NCI-H187 treated with DMSO at 0.1 percent for 48 hours (cell line): ENCODE results near the gene TMCC2.

Experiments
- DNase-seq: peaks from one replicate; lab custom pipeline; 2025; lab: John Stamatoyannopoulos, UW

The TMCC2 gene

DNA sequence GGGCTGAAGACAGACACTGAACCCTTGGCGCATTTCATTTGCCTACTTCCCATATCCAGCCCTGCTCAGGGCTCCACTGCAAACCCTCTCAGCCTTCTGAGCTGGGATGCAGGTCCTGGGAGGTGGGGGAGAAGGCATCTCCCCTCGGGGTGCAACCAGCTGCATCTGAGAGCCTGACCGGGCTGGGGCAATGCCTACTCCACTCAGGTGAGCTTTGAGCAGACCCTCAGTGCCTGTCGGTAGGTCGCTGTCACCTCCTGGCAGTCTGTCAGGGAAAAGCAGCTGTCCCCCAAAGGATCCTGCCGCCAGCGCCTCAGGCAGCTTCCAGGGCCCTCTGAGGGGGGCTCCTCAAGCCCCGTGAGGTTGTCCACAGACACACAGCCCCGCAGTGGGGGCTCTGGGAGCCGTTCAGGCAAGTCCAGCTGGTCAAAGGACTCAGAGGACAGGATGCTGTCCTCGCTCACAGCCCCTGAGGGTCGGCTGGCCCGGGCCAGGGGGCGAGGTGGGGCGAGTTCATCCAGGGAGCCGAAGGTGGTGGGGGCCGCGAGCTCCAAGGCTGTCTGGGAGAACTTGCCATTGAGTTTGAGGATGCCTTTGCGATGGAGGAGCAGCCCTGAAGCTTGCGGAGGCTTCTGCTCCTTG lies 75.6 kb downstream of the TMCC2 start:
- DNase-seq = no peak

DNA sequence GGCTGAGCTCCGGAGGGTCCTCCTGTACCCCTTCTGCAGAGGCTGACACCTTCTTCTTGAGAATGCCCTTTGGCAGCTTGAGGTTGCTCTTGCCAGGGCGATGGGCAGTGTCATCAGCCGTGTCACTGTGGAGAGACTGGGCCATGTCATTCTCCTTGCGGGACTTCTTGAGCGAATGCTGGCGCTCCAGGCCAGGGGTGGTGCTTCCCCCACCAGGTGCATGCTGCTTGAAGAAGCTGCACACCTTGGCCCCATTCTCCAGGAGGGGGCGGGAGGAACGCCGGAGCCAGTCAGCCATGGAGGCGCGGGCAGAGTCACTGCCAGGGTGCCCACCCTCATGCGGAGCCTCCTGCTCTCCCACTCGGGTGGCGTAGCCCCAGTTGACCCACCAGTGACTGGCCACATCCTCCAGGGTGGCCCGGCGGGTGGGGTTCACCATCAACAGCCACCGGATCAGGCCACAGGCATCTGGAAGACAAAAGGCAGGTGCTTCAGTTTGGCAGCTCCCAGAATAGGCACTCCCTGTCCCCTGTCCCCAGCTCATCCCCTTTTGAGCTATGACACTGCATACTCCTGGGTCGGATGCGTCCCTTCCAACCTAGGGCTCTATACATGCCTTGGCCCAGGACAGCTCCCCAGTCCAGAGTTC lies 76.4 kb downstream of the TMCC2 start:
- DNase-seq = no peak

DNA sequence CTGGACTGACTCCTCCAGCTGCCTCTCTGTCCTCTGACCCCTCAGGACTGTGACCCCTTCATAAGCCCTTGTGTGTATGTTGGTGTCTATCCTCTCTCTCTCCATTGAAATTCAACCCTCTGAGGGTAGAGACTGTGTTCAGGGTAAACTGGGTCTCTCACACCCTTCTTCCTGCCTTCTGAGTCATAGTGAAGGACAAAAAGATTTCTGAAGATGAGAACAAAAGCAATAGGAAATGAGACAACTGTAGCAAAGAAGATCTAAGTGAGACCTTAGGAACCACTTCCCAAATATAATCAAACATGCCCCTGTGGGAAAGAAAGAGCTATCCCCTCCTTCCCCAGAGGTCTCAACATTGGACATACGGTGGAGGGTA lies 76.9 kb downstream of the TMCC2 start:
- DNase-seq = no peak

DNA sequence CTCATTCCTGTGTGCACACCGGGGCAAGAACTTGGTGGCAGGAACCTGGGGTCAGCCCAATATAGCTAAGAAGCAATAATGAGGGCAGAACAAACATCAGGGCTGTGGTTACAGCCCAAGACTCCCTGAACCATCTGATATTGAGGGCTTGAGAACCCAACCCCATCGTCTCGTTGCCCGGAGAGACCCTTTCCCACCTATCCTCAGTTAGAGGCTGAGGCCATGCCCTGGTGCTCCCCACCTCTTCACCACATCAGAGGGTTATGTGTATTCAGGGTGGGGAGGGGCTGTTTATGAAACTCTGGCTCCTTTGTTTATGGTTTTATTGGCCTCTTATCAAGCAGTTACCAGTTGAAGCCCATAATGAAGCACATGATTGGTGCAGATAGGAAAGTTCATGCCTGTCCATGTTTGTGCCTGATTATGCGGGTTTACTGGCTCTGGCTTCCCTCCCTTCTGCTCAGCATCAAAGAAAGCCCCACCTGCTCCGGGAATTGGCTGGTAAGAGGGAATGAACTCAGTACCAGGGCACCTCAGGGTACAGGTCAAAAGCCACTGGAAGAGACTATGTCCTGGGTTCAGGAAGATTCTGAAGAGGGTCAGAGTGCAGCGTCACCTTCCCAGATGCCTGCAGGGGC lies 79.3 kb downstream of the TMCC2 start:
- no peak for DNase-seq

DNA sequence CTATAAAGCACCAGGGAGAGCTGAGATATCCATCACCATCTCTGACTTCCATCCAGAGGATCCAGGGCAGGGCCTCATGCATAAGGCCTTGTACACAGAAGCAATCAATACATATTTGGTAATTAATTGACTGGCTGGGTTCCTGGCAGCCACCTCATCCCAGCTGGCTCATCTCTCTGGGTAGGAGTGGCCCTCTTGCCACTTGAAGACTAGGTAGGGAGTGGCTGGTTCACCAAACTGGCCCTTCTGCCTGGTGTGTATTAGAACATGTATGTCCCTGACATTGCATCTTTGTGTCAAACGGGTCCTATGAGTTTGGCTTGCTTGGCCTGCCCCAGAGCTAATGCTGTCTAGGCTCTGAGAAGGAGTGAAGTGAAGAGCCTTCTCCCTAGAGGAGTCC lies 82.0 kb downstream of the TMCC2 start:
- DNase-seq = no peak

DNA sequence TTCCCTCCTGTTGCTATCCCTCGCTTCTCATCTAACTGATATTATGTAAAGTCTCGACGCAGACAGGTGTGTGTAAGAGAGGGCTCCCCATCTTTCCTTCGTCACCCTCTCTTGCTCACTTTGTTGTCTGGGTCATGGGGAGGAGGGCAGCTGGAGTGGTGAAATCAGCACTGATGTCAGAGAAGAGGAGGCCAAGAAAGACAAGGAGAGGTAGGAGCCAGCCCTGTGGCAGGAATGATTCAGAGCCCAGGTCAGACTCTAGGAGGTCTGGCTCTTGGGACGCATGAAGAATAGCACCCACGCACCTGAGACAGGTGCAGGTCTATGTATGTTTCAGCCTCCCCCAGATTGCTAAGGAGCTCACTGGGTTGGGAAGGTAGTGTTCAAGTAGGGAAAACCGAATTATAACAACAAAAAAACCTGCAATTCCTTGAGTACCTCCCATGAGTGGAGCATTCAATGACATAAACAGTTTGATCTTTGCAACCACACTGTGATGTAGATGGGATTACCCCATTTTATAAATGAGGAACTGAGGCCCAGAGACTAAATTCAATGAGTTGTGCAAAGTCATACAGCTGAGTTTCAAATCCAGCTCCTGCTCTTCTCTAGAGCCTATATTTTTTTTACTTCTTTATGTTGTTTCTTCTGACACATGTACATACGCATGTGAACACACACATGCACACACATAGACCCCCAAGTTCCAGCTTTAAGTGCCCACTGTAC lies 83.4 kb downstream of the TMCC2 start:
- no peak for DNase-seq

DNA sequence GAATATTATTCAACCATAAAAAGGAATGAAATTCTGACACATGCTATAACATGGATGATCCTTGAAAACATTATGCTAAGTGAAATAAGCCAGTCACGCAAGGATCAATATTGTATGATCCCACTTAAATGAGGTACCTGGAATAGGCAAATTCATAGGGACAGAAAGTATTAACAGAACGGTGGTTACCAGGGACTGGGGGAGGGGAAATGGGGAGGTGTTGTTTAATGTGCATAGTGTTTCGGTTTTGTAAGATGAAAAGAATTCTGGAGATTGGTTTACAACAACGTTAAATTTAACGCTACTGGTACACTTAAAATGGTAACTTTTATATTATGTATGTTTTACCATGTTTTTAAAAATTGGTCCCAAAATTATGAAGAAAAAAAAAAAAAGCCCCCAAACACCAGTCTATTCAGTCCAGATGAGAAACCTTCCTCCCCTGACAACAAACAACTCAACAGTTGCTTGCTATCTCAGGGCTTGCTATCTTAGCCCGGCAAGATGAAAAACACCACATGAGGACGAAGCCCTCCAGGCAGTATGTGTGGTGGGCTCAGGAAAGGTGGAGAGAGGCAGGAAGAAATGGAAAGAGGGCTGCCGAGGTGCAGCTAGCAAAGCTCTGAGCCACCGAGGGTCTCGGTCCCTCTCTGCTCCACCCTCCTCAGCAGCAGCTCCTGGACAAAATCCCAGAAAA lies 85.3 kb downstream of the TMCC2 start:
- DNase-seq = no peak

DNA sequence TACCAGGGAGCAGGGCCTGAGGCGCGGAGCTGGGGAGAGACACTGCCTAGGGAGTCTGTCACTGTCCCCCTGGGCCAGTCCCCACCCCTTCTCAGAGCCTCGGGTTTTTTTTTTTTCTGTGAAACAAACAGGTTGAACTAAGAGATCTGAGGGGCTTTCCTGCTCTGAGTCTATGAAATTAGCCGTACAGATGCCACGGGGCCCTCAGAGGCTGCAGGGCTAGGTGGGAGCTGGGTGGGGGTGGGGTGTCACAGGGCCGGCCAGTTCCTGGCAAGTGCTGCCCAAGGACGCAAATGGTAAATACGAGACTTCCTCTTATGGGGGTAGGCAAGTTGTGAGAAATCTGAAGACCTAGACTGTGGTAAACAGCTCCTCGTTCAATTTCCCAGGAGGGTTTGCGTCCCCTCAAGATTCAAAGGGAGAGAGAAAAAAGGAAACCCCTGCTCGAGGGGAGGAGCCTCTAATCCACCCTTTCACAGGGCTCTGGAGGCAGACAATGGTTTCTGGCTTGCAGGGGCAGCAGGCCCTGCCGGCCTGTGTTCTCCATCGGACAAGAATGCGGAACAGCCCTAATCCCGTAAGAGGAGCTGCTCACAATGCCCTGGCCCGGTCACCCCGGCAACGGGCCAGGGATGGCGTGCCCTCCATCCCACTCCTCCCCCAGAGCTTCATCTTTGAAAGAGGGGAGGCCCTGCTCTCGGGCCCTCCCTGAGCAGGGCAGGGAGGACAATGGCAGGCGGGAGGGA lies 86.0 kb downstream of the TMCC2 start:
- DNase-seq = no peak

DNA sequence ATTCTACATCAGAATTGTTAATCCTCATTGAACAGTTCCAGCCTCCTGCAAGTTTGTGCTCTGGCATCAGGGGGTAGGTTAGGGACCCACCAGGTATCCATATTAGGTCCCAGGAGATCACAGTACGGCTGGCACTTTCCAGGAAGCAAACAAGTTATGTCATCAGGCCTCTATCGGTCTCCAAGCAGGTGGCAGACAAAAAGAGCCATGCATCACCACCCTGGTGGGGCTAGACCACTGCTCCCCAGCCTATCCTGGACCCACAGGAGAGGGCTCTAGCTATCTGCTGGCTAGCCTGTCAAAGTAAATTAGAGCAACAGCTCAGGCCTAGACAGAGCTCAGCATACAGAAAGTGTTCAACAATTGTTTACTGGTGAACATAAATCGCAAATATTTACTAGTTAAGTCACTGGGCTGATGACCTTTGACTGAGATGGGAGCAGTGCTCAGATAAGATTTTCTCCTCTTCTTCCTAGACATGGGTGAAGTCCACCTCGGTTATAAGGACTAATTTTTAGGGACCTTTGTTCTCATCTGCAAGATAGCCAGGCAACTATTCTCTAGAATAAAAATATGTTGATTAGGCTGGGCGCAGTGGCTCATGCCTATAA lies 87.4 kb downstream of the TMCC2 start:
- no peak for DNase-seq

DNA sequence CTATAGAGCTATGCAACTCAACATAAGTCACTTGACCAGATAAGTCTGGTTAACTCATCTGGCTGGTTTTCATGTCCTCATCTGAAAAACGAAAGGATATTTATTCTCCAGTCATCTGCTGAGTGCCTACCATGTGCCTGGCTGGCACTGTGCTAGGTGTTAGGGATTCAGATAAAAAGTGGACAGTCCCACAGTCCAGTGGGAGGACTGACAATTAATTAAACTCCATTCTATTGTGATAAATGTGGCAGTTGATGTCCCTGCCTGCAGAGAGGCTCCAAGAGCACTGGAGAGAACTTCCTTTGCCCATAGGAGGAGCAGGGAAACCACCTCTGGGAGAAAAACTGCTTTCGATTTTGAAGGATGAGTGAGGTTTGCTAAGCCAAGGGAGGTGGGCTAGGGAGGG lies 88.4 kb downstream of the TMCC2 start:
- no peak for DNase-seq

DNA sequence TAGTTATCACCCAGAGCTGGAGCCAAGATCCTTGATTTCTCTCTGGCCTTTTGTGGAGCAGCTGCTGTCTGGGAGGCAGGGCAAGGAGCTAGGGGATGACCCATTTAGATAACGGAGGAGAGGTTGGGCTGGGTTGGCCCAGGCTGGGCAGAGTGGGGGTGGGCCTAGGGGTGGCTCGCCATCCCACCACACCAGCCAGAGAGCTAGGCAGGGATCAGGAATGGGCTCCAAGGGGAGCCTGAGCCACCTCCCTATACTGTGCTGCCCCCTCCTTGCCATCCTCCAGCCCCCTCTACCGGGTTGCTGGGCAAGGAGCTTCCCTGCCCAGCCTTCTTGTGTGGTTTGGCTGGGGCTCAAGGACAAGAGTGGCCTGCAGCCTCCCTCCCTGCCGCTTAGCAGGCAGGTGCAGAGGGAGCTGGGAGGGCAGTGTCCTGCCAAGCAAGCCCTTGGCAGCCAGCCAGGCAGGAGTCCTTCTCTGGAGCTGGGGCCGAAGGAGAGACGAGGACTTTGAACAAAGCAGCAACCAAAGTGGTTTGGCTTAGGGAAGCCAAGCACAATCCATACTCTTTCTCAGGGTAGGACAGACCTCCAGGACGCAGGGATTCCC lies 89.7 kb downstream of the TMCC2 start:
- DNase-seq = peak; percentile 95

DNA sequence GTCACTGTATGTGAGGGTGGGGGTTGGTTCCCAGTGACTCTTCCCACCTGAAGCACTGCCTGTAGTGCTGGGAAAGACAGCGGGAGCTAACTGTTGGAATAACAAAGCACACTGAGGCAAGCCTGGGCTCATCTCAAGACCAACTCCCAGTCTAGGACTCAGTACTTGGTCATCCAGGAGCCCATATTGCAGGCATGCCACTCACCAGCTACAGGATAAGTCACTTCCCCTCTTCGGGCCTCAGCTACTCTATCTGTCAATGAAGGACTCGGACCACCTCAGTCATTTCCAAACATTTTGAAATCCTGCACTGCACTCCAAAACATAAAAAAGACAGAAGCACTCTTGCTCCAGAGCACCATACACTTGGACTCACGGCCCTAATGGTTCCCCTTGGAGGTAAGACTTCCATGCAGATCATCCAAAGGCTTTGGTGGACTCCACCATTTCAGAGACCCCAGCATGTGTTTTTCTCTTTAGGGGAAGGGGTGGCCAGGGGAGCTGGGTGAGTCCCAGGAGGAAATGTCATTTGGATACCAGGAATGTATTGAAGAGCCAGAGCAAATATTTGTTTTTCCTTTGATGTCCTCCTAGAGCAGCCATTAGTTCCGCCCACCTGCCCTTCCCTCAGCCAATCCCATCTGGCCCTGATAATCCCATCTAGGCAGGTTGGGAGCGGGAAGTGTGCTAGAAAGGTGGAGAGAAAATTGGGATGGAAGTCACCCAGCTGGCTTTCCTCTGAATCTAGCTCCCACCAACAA lies 90.7 kb downstream of the TMCC2 start:
- peak; percentile 97 for DNase-seq

DNA sequence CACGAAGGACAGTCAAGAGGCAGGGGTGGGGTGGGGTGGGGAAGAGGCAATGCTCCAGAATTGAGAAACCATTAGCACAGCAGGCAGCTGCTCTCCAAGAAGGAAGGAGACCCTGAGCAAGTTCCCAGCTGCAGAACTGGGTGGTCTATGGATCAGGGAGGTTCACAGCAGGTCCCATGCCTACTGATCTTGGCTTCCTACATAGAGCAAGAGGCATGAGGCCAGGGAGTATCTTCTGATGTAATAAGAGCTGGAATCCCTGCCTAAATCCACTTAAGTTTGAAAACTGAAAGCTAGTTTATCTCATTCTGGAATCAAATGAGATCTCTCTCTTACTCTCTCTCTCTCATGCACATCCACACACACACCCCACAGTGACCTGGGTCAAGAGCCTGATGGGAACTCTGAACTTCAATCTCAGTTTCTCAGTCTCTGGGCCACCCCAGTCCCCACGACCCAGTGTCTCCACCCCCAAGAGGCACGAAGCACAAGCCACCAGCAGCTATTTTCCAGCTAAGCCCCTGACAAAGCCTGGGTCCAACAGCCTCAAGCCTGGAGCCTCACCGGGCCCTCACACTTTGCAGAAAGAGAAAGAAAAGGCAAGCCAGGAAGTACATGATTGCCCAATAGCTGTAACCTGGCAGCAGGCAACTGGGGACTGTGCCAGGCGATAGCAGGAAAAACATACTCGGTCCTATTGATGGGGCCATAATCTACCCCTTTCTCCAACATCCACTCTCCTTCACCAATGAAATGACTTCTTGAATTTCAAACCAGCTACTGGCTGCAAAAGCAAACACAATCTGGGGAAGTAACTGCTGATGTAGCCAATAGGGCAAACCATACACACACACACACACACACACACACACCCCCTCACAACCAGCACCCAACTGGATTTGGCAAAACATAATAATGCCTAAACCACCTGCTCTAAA lies 91.6 kb downstream of the TMCC2 start:
- peak; percentile 90 for DNase-seq

DNA sequence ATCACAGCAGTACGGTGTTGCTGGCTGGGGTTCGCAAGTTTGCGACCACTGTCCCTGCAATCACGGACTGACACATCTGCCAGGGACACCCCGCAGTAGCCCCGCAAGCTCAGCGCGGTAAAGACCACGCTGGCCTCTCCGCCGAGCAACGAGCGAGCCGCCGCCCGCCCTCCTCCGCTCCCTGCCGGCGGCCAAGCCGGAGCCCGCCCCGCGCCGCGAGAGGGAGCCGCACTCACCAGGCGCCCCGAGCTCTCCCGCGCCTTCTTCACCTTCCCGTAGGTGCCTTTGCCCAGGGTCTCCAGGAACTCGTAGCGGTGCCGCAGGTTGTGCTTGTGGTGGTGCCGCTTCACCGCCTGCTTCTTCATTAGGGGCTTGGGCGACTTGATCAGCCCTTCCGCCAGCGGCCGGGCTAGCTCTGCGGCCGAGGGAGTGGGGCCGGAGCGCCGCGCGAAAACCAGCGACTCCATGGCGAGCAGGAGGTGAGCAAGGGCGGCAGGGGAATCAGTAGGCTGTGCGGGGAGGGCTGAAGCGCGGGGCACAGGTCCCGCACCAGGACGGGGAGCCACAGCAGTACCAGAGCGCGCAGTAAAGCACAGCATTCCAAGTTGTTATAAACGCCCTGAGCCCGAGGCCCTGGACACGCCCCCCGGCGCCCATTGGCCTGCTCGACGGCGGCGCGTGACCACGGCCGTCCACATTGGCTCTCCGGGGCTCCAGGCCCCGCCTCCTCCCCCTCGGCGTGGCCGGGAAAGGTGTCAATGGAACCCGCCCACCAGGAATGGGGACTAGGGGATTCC lies 93.6 kb downstream of the TMCC2 start, which contains the start of gene NUAK2:
Gene NUAK2, minus strand, starts transcription at position 584 of the 797 bp plus-strand sequence. Its CDS starts 117 bp downstream, at position 467.
- DNase-seq = peak; percentile 90

DNA sequence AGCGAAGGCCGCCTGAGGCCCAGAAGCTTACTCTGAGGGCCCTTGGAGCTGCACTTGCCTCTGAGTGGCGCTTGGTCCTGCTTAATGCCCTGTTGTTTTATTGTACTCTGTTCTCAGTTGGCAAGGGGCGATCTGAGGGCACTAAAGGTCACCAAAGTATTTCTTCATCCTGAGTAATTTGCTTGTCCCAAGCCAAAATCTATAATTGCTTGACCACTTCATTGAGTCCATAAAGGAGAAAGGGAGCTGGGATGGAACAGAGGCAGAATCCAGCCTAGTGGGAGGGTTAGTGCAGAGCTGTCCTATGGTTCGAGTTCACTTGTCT lies 94.2 kb downstream of the TMCC2 start:
- no peak for DNase-seq
